Caco-2 (cell line): Measurements from ENCODE around the gene MAMDC2. TPM values are rescaled to one million over a fixed set of nuclear protein-coding genes. Genes with fewer than 3 reads are reported as not detected.

Experiments used
- BruUV-seq: library from RNA; stranded (reverse); fragments of 400-500 nt; replicated peaks from 2 replicates; lab custom pipeline; 2021; lab: Mats Ljungman, UMichigan
- CTCF ChIA-PET: fragments of 300-600 bp; sonication (Branson Sonifier 250); formaldehyde crosslinking; loops from one replicate; lab custom pipeline; 2022; ENCODE audit warnings: antibody characterized with exemption; lab: Charles Lee
- POLR2A ChIA-PET: fragments of 300-600 bp; sonication (Branson Sonifier 250); formaldehyde crosslinking; loops from one replicate; lab custom pipeline; 2022; ENCODE audit warnings: antibody characterized with exemption; lab: Charles Lee
- DNase-seq, 2 experiments: peaks; one replicate each; pipeline versions ENCODE4 v3.0.0 to v3.0.0-alpha.2; 2020 to 2022
- H3K27me3 ChIP-seq: replicated peaks from 2 replicates; pipeline ENCODE4 v1.6.0; 2011; ENCODE audit warnings: low read length; ENCODE audit not compliant: control insufficient read depth, insufficient read depth
- H3K36me3 ChIP-seq: 2 replicates; pipeline ENCODE4 v1.5.1; 2011; ENCODE audit warnings: low read length; ENCODE audit not compliant: control insufficient read depth, insufficient read depth
- H3K4me1 ChIP-seq: fragments of 250-450 bp; sonication (Bioruptor Pico); 2 replicates; pipeline ENCODE4 v1.5.1; 2020; ENCODE audit warnings: mild to moderate bottlenecking
- H3K4me3 ChIP-seq: 2 replicates; pipeline ENCODE4 v1.5.1; 2011; ENCODE audit warnings: low read depth, mild to moderate bottlenecking, control low read depth, low read length
- H3K9me3 ChIP-seq: fragments of 250-450 bp; sonication (Bioruptor Pico); 2 replicates; pipeline ENCODE4 v1.5.1; 2020; ENCODE audit warnings: mild to moderate bottlenecking, moderate library complexity
- H3K27ac Mint-ChIP-seq: one replicate; pipeline ENCODE4 v1.8.0; 2022; ENCODE audit warnings: mixed read lengths; ENCODE audit not compliant: unreplicated experiment
- H3K27me3 Mint-ChIP-seq: one replicate; pipeline ENCODE4 v1.8.0; 2022; ENCODE audit warnings: mixed read lengths; ENCODE audit not compliant: insufficient read depth, unreplicated experiment
- H3K36me3 Mint-ChIP-seq: one replicate; pipeline ENCODE4 v1.8.0; 2022; ENCODE audit warnings: mild to moderate bottlenecking, mixed read lengths; ENCODE audit not compliant: insufficient read depth, unreplicated experiment
- H3K4me1 Mint-ChIP-seq: one replicate; pipeline ENCODE4 v1.8.0; 2022; ENCODE audit warnings: low read depth, mixed read lengths; ENCODE audit not compliant: unreplicated experiment
- H3K4me3 Mint-ChIP-seq: one replicate; pipeline ENCODE4 v1.8.0; 2022; ENCODE audit warnings: mild to moderate bottlenecking, moderate library complexity, mixed read lengths; ENCODE audit not compliant: unreplicated experiment
- H3K9me3 Mint-ChIP-seq: one replicate; pipeline ENCODE4 v1.8.0; 2022; ENCODE audit warnings: mixed read lengths; ENCODE audit not compliant: unreplicated experiment
- CTCF ChIP-seq, 2 experiments: fragments of 200-600 bp in 1 of 2; IDR thresholded peaks; 1 replicate in 1 of 2; 2 replicates in 1 of 2; pipeline versions ENCODE4 v1.5.1 to v1.8.0; 2011 to 2022; ENCODE audit warnings: antibody characterized with exemption in 1 of 2, control low read depth in 1 of 2, inconsistent platforms in 1 of 2, low read depth in 1 of 2, low read length in 1 of 2, mild to moderate bottlenecking in 1 of 2, moderate library complexity in 1 of 2; ENCODE audit not compliant: insufficient read depth in 1 of 2, severe bottlenecking in 1 of 2, unreplicated experiment in 1 of 2
- intact Hi-C: fragments of 100-400 bp; cut with micrococcal nuclease; formaldehyde crosslinking; loops from one replicate; pipeline ENCODE4 v1.10.0; 2022; ENCODE audit not compliant: unreplicated experiment
- total RNA-seq: library from RNA; stranded (reverse); gene quantifications from 2 replicates; pipeline ENCODE4 v1.2.3, GENCODE V29; 2022

Gene MAMDC2
- total RNA-seq, 1 experiment from 2014 or later: not detected

- no peaks in the 10 kb centered on the region for H3K36me3 ChIP-seq
- peak overlapping the region; percentile 54 for H3K4me3 ChIP-seq
- TSS peak; percentile 82 for BruUV-seq
- no peak for TF ChIP-seq CTCF (IDR thresholded peaks at IDR 0.05; ENCODE audit: insufficient read depth in 1 of 2, low read depth in 1 of 2, low read length in 1 of 2, severe bottlenecking in 1 of 2, unreplicated experiment in 1 of 2)
- peak overlapping the region; percentile 89 for H3K4me3 Mint-ChIP-seq
- intact Hi-C loops: no loop called here
- H3K27ac Mint-ChIP-seq: peak overlapping the region; percentile 94
- DNase-seq: peak in 1 of 2 experiments; percentile 40
- H3K4me1 Mint-ChIP-seq: peaks cover 8% of the 10 kb centered on the region
- no peaks in the 10 kb centered on the region for H3K27me3 Mint-ChIP-seq
- ChIA-PET POLR2A (no interaction called here), CTCF (no interaction called here)
- H3K4me1 ChIP-seq: no peaks in the 10 kb centered on the region
- H3K36me3 Mint-ChIP-seq: peaks cover 26% of the 10 kb centered on the region
- no peaks in the 10 kb centered on the region for H3K27me3 ChIP-seq
- H3K9me3 Mint-ChIP-seq: no peaks in the 10 kb centered on the region
- no peaks in the 10 kb centered on the region for H3K9me3 ChIP-seq
Measured at GRCh38 chr9:70257991-70258691, 214.5 kb downstream of the MAMDC2 start.

- no peaks in the 10 kb centered on the region for H3K27me3 ChIP-seq
- Mint-ChIP-seq H3K36me3 (peaks cover 26% of the 10 kb centered on the region), H3K4me1 (peaks cover 8% of the 10 kb centered on the region), H3K27me3 (no peaks in the 10 kb centered on the region), H3K4me3 (peak within 1 kb of the TSS; percentile 89), H3K27ac (peak within 1 kb of the TSS; percentile 94), H3K9me3 (no peaks in the 10 kb centered on the region)
- H3K36me3 ChIP-seq: no peaks in the 10 kb centered on the region
- no peaks in the 10 kb centered on the region for H3K9me3 ChIP-seq
- TSS peak; percentile 58 for BruUV-seq
- ChIA-PET POLR2A (no interaction called here), CTCF (no interaction called here)
- peak; percentile 71 to 73 for DNase-seq
- TF ChIP-seq CTCF (IDR thresholded peaks at IDR 0.05; ENCODE audit: insufficient read depth in 1 of 2, low read depth in 1 of 2, low read length in 1 of 2, severe bottlenecking in 1 of 2, unreplicated experiment in 1 of 2): no peak
- H3K4me1 ChIP-seq: no peaks in the 10 kb centered on the region
- intact Hi-C loops: no loop called here
- H3K4me3 ChIP-seq: peak within 1 kb of the TSS; percentile 54
Measured at GRCh38 chr9:70258692-70259511, 215.3 kb downstream of the MAMDC2 start, which contains the start of gene SMC5. Gene SMC5 (plus strand): TSS chr9:70258978. CDS start chr9:70259079, 101 bp downstream.

GRCh38 chr9:70259512-70259802, 215.8 kb downstream of the MAMDC2 start:
- H3K36me3 ChIP-seq: no peaks in the 10 kb centered on the region
- Mint-ChIP-seq H3K27ac (peak overlapping the region; percentile 94), H3K27me3 (no peaks in the 10 kb centered on the region), H3K4me1 (peaks cover 8% of the 10 kb centered on the region), H3K4me3 (peak overlapping the region; percentile 89), H3K9me3 (no peaks in the 10 kb centered on the region), H3K36me3 (peaks cover 26% of the 10 kb centered on the region)
- TF ChIP-seq CTCF (IDR thresholded peaks at IDR 0.05; ENCODE audit: insufficient read depth in 1 of 2, low read depth in 1 of 2, low read length in 1 of 2, severe bottlenecking in 1 of 2, unreplicated experiment in 1 of 2): no peak
- H3K27me3 ChIP-seq: no peaks in the 10 kb centered on the region
- peak overlapping the region; percentile 54 for H3K4me3 ChIP-seq
- intact Hi-C loops: no loop called here
- CTCF ChIA-PET: no interaction called here
- BruUV-seq: no TSS peak
- no peaks in the 10 kb centered on the region for H3K4me1 ChIP-seq
- DNase-seq: no peak
- no peaks in the 10 kb centered on the region for H3K9me3 ChIP-seq
- POLR2A ChIA-PET: no interaction called here
